ENCODE data around the gene PDIA2.

DNA sequence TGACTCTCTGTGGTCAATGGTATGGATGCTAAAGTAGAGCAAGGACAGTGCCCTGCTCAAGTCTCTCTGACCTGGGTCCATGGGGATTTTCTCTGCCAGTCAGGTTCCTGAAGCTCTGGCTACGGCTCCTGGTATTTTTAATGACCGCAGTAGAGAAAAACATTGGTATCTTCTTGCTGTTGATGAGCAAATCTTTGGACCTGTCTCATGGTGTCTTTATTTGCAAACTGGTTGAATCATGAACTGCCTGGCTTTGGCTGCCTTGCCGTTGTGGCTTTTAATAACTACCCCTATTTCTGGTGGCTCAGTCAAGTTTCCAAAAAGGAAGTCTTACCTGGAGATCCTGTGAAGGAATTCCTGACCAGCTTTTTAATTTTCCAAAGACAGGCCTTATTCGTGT is 39.6 kb upstream of the PDIA2 start:
- TF ChIP-seq, protein P1, sequence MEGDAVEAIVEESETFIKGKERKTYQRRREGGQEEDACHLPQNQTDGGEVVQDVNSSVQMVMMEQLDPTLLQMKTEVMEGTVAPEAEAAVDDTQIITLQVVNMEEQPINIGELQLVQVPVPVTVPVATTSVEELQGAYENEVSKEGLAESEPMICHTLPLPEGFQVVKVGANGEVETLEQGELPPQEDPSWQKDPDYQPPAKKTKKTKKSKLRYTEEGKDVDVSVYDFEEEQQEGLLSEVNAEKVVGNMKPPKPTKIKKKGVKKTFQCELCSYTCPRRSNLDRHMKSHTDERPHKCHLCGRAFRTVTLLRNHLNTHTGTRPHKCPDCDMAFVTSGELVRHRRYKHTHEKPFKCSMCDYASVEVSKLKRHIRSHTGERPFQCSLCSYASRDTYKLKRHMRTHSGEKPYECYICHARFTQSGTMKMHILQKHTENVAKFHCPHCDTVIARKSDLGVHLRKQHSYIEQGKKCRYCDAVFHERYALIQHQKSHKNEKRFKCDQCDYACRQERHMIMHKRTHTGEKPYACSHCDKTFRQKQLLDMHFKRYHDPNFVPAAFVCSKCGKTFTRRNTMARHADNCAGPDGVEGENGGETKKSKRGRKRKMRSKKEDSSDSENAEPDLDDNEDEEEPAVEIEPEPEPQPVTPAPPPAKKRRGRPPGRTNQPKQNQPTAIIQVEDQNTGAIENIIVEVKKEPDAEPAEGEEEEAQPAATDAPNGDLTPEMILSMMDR (IDR thresholded peaks at IDR 0.05): no peak
- TF ChIP-seq ZC3H11A (IDR thresholded peaks at IDR 0.05) (no peak), SMC3 (IDR thresholded peaks at IDR 0.05) (no peak)

All from A549 (cell line).